GM12878 (cell line): ENCODE results near the gene BCL2L14. TPM values are rescaled to one million over a fixed set of nuclear protein-coding genes. Genes with fewer than 3 reads are reported as not detected.

Experiments
- ATAC-seq: fragments of 200-7000 bp; cut with Tn5 transposase; 3 replicates; pipeline ENCODE4 v1.9.1; 2020; ENCODE audit warnings: mild to moderate bottlenecking, moderate library complexity
- BruUV-seq: library from RNA; stranded (reverse); fragments of 400-500 nt; replicated peaks from 2 replicates; lab custom pipeline; 2021; lab: Mats Ljungman, UMichigan
- CTCF ChIA-PET: fragments of 300-600 bp; sonication (Branson Sonifier 250); formaldehyde crosslinking; extraction: SDS; loops from one replicate; lab custom pipeline; 2021; ENCODE audit warnings: inconsistent platforms; lab: Yijun Ruan, JAX
- POLR2A ChIA-PET: fragments of 350-600 bp; formaldehyde crosslinking; extraction: SDS; loops from one replicate; lab custom pipeline; 2021; ENCODE audit warnings: inconsistent platforms; lab: Charles Lee
- RAD21 ChIA-PET: fragments of 300-600 bp; sonication (Branson Sonifier 250); formaldehyde crosslinking; loops from one replicate; lab custom pipeline; 2023; ENCODE audit warnings: antibody characterized with exemption; ENCODE audit not compliant: unreplicated experiment; lab: Charles Lee
- SMC1A ChIA-PET: fragments of 300-600 bp; sonication (Branson Sonifier 250); formaldehyde crosslinking; loops from one replicate; lab custom pipeline; 2023; ENCODE audit not compliant: unreplicated experiment, uncharacterized antibody; lab: Charles Lee
- DNase-seq: peaks from one replicate; pipeline ENCODE4 v3.0.0-alpha.2; 2011; ENCODE audit warnings: low read depth, low spot score
- FAIRE-seq: peaks from 3 replicates; lab custom pipeline; 2011; peaks lifted over from hg19 to GRCh38; lab: Jason Lieb, UNC
- H2AFZ ChIP-seq: 2 replicates; pipeline ENCODE4 v1.6.0; 2011; ENCODE audit warnings: low read depth, low read length, control low read depth; ENCODE audit not compliant: control insufficient read depth
- H3K27ac ChIP-seq: 2 replicates; pipeline ENCODE4 v1.5.1; 2011; ENCODE audit warnings: control low read depth; ENCODE audit not compliant: control insufficient read depth, insufficient read depth
- H3K27me3 ChIP-seq, 2 experiments: replicated peaks in 1 of 2; 2 replicates each; pipeline versions ENCODE4 v1.6.0 to v1.6.1; 2011; ENCODE audit warnings: low read length in 1 of 2; ENCODE audit not compliant: control insufficient read depth in 2 of 2, insufficient read depth in 2 of 2
- H3K36me3 ChIP-seq, 2 experiments: 2 replicates each; pipeline ENCODE4 v1.5.1; 2011; ENCODE audit warnings: low read length in 1 of 2; ENCODE audit not compliant: control insufficient read depth in 2 of 2, insufficient read depth in 2 of 2
- H3K4me1 ChIP-seq: 2 replicates; pipeline ENCODE4 v1.6.1; 2011; ENCODE audit warnings: mild to moderate bottlenecking, low read length, moderate library complexity, mixed read lengths; ENCODE audit not compliant: control insufficient read depth, insufficient read depth
- H3K4me2 ChIP-seq: 2 replicates; pipeline ENCODE4 v1.6.0; 2011; ENCODE audit warnings: control low read depth; ENCODE audit not compliant: control insufficient read depth, insufficient read depth
- H3K4me3 ChIP-seq: fragments of 200-600 bp; sonication (generic); 2 replicates; pipeline ENCODE4 v1.5.1; 2016
- H3K79me2 ChIP-seq: 2 replicates; pipeline ENCODE4 v1.6.0; 2011; ENCODE audit warnings: low read length; ENCODE audit not compliant: control insufficient read depth, insufficient read depth
- H3K9ac ChIP-seq: 2 replicates; pipeline ENCODE4 v1.8.0; 2011; ENCODE audit warnings: low read length, control low read depth, mixed read lengths; ENCODE audit not compliant: control insufficient read depth, insufficient read depth
- H3K9me3 ChIP-seq: replicated peaks from 3 replicates; pipeline ENCODE4 v1.5.1; 2011; ENCODE audit warnings: mild to moderate bottlenecking, low read length; ENCODE audit not compliant: control insufficient read depth, insufficient read depth
- H4K20me1 ChIP-seq: 2 replicates; pipeline ENCODE4 v1.6.0; 2011; ENCODE audit not compliant: control insufficient read depth, insufficient read depth
- CTCF ChIP-seq, 3 experiments: IDR thresholded peaks in 2 of 3; conservative IDR thresholded peaks in 1 of 3; 2 replicates each; pipeline ENCODE4 v1.5.1; 2011; ENCODE audit warnings: low read depth in 3 of 3, low read length in 3 of 3, mild to moderate bottlenecking in 3 of 3, control low read depth in 2 of 3, moderate library complexity in 2 of 3, inconsistent platforms in 1 of 3, mixed read lengths in 1 of 3; ENCODE audit not compliant: control insufficient read depth in 2 of 3, insufficient read depth in 1 of 3; ENCODE audit errors: extremely low read depth in 1 of 3
- DPF2 ChIP-seq: fragments of 450-650 bp; IDR thresholded peaks from 2 replicates; pipeline ENCODE4 v1.6.1; 2017; ENCODE audit warnings: mild to moderate bottlenecking
- E2F8 ChIP-seq: fragments of 450-650 bp; IDR thresholded peaks from 2 replicates; pipeline ENCODE4 v1.6.1; 2018; ENCODE audit warnings: mild to moderate bottlenecking, low read depth, moderate library complexity; ENCODE audit not compliant: partially characterized antibody
- GATAD2B ChIP-seq: fragments of 450-650 bp; conservative IDR thresholded peaks from 2 replicates; pipeline ENCODE4 v1.6.1; 2017; ENCODE audit warnings: low read depth, mild to moderate bottlenecking, moderate library complexity
- MYB ChIP-seq: fragments of 150-350 bp; IDR thresholded peaks from 2 replicates; pipeline ENCODE4 v1.6.1; 2014; ENCODE audit warnings: mild to moderate bottlenecking, low read depth, low read length, borderline replicate concordance
- NFXL1 ChIP-seq: fragments of 450-650 bp; IDR thresholded peaks from 2 replicates; pipeline ENCODE4 v1.6.1; 2017; ENCODE audit warnings: antibody characterized with exemption, mild to moderate bottlenecking, borderline replicate concordance
- PAX8 ChIP-seq: fragments of 450-650 bp; IDR thresholded peaks from 2 replicates; pipeline ENCODE4 v1.6.1; 2017; ENCODE audit warnings: mild to moderate bottlenecking, moderate library complexity
- SMARCA5 ChIP-seq: fragments of 450-650 bp; IDR thresholded peaks from 2 replicates; pipeline ENCODE4 v1.6.1; 2017; ENCODE audit warnings: mild to moderate bottlenecking
- WGBS: methylation state at CpG from one replicate; pipeline ENCODE4 v1.1.6; 2016; ENCODE audit warnings: low lambda C conversion rate; ENCODE audit not compliant: insufficient replicate concordance, insufficient coverage; ENCODE audit errors: missing lambda C conversion rate; 5-methylcytosine and 5-hydroxymethylcytosine counted together
- in situ Hi-C: fragments of 300-500 bp; cut with MboI; formaldehyde crosslinking; loops from 9 replicates; pipeline ENCODE4 v1.14.3; 2018; ENCODE audit warnings: mixed read lengths
- intact Hi-C: fragments of 100-400 bp; cut with micrococcal nuclease; formaldehyde crosslinking; loops from one replicate; pipeline ENCODE4 v1.14.2; 2022; ENCODE audit not compliant: unreplicated experiment
- polyA plus RNA-seq, 11 experiments: library from polyadenylated mRNA; depleted of rRNA in 4 of 11; unstranded in 6 of 11; stranded (reverse) in 5 of 11; fragments of >200 nt; fragmentation: Nextera tagmentation in 4 of 11; fragmentation: Illumina TruSeq in 1 of 11; extraction: Ambion mirVana in 4 of 11; extraction: Trizol in 1 of 11; gene quantifications; 1 replicate in 1 of 11; 2 replicates in 10 of 11; pipeline versions ENCODE4 v1.2.1 to v1.2.3, GENCODE V29; 2011 to 2016; ENCODE audit warnings: inconsistent platforms in 2 of 11, missing spikeins in 2 of 11, low read depth in 1 of 11
- total RNA-seq, 4 experiments: library from RNA; depleted of rRNA in 3 of 4; stranded (reverse); fragments of >200 nt in 3 of 4; fragmentation: Illumina TruSeq in 1 of 4; extraction: Trizol in 1 of 4; gene quantifications; 2 replicates each; pipeline versions ENCODE4 v1.2.1 to v1.2.3, GENCODE V29; 2013 to 2021
- TF ChIP-seq, protein P1 (sequence below): IDR thresholded peaks from 2 replicates; pipeline ENCODE4 v1.6.1; 2012; ENCODE audit warnings: low read depth, low read length, improper control_type of control experiment

BCL2L14 gene
- total and polyA plus RNA-seq, 10 of the 15 experiments (the other 5 are each of a cell fraction or from before 2014, with no cell fraction given): 0.59 to 2.5 (median 0.90) TPM

DNA sequence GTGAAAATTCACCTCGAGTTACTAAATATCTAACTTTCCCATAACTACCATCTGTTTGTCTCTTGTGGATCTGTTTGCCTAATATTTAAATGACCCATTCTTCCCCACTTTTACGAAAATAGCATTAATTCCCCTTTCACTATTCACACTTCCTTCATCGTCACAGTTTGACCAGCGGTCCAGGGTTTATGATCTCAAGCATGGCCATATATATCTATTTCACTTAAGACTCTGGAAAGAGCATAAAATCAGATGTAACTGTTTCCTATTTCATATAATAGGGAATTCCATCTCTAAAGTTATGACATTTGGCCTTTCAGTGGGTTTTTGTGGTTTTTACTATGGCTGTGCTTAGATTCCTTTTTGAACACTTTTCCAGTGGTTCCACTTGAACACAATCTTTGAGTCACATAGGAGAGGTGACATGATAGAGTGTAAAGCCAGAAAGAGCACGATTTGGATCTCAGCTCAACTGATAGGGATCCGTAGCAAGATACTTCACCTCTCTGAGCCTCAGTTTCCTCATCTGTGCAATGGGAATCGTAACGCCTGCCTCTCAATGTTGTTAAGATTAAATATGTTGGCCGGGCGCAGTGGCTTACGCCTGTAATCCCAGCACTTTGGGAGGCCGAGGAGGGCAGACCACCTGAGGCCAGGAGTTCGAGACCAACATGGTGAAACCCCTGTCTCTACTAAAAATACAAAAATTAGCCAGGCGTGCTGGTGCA, 754 bp upstream of the BCL2L14 start:
- H3K4me1 ChIP-seq: peaks cover 7% of the 10 kb centered on the region
- in situ Hi-C loops: no loop called here
- POLR2A ChIA-PET: no interaction called here

GRCh38 chr12:12072064-12072760, 1.5 kb downstream of the BCL2L14 start:
- intact Hi-C loops (no loop called here), in situ Hi-C loops (no loop called here)
- peaks cover 7% of the 10 kb centered on the region for H3K4me1 ChIP-seq
- peak; percentile 78 for ATAC-seq
- ChIA-PET POLR2A (interaction anchor here (1.0 kb wide), 1 partner anchor 314 kb away, joined by 4 read pairs; no protein-coding TSS in a partner anchor), CTCF (interaction anchor here (0.6 to 4.4 kb wide), 10 partner anchors 10 to 665 kb away, joined by 3 to 29 read pairs (median 4); no protein-coding TSS in a partner anchor), RAD21 (interaction anchor here (1.6 to 2.0 kb wide), 3 partner anchors 11 to 492 kb away, joined by 8 to 11 read pairs (median 9); no protein-coding TSS in a partner anchor), SMC1A (interaction anchor here (0.6 to 2.0 kb wide), 9 partner anchors 10 to 493 kb away, joined by 3 to 10 read pairs (median 5); partner anchors contain the start of gene LRP6)
- peak overlapping the region; percentile 99 for H3K4me2 ChIP-seq
- H3K36me3 ChIP-seq: no peaks in the 10 kb centered on the region
- H3K27ac ChIP-seq: peak overlapping the region; percentile 70
- no peak for FAIRE-seq
- no peaks in the 10 kb centered on the region for H3K9me3 ChIP-seq
- peak overlapping the region; percentile 86 for H2AFZ ChIP-seq
- peak; percentile 12 for DNase-seq
- no peaks in the 10 kb centered on the region for H4K20me1 ChIP-seq
- H3K9ac ChIP-seq: peak overlapping the region; percentile 77
- 20% methylated on average over 21 of the region's 21 CpGs for WGBS
- no peaks in the 10 kb centered on the region for H3K27me3 ChIP-seq
- peak overlapping the region; percentile 72; the same call in 1 of the 2 replicates for H3K4me3 ChIP-seq
- no TSS peak for BruUV-seq
- no peaks in the 10 kb centered on the region for H3K79me2 ChIP-seq
- TF ChIP-seq CTCF (IDR thresholded peaks at IDR 0.05 in 2 of 3, conservative IDR thresholded peaks at IDR 0.05 in 1 of 3; ENCODE audit: control insufficient read depth in 2 of 3, extremely low read depth in 1 of 3, insufficient read depth in 1 of 3, low read depth in 3 of 3, low read length in 3 of 3) (peak in 1 of 3 experiments; percentile 28; a peak in 2 of 6 replicates), GATAD2B (0 out of 2 replicates have a peak, but pooled peaks have one; percentile 26), E2F8 (no peak), DPF2 (0 out of 2 replicates have a peak, but pooled peaks have one; percentile 24), MYB (no peak)
- TF ChIP-seq, protein P1, sequence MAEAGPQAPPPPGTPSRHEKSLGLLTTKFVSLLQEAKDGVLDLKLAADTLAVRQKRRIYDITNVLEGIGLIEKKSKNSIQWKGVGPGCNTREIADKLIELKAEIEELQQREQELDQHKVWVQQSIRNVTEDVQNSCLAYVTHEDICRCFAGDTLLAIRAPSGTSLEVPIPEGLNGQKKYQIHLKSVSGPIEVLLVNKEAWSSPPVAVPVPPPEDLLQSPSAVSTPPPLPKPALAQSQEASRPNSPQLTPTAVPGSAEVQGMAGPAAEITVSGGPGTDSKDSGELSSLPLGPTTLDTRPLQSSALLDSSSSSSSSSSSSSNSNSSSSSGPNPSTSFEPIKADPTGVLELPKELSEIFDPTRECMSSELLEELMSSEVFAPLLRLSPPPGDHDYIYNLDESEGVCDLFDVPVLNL: no peak

More for the DNA sequence above, 754 bp upstream of the BCL2L14 start:
- RAD21 ChIA-PET: no interaction called here
- H3K79me2 ChIP-seq: no peaks in the 10 kb centered on the region
- no peaks in the 10 kb centered on the region for H3K27me3 ChIP-seq
- H3K9me3 ChIP-seq: no peaks in the 10 kb centered on the region
- FAIRE-seq: no peak
- intact Hi-C loops: no loop called here
- ATAC-seq: no peak
- TF ChIP-seq PAX8 (no peak), NFXL1 (no peak), SMARCA5 (no peak)
- H4K20me1 ChIP-seq: no peaks in the 10 kb centered on the region
- CTCF ChIA-PET: no interaction called here
- H3K4me2 ChIP-seq: no peak overlapping the region
- SMC1A ChIA-PET: interaction anchor here (1.9 kb wide), 1 partner anchor 33 kb away, joined by 10 read pairs; no protein-coding TSS in a partner anchor
- H3K36me3 ChIP-seq: no peaks in the 10 kb centered on the region
- no peak overlapping the region for H3K27ac ChIP-seq
- no peak for DNase-seq
- BruUV-seq: no TSS peak
- no peak overlapping the region for H3K4me3 ChIP-seq
- no peak overlapping the region for H3K9ac ChIP-seq
- WGBS: 80% methylated on average over 14 of the region's 14 CpGs
- H2AFZ ChIP-seq: no peak overlapping the region
